BJ (cell line): ENCODE measurements around the gene CR1L. TPM values are rescaled to one million over a fixed set of nuclear protein-coding genes. Genes with fewer than 3 reads are reported as not detected.
"Not testable (repeated sequence)": the region's sequence is repeated elsewhere in the genome, so short reads cannot be mapped to it uniquely, and the experiment has no call there.

Source experiments
- CTCF ChIA-PET: fragments of 350-600 bp; formaldehyde crosslinking; extraction: SDS; loops from one replicate; lab custom pipeline; 2021; ENCODE audit warnings: antibody characterized with exemption, inconsistent platforms; lab: Yijun Ruan, JAX
- POLR2A ChIA-PET: fragments of 300-600 bp; sonication (Branson Sonifier 250); formaldehyde crosslinking; extraction: SDS; loops from one replicate; lab custom pipeline; 2021; ENCODE audit warnings: antibody characterized with exemption; lab: Charles Lee
- DNase-seq: peaks from one replicate; pipeline ENCODE4 v3.0.0-alpha.2; 2011; ENCODE audit warnings: low read depth
- H3K27me3 ChIP-seq: 2 replicates; pipeline ENCODE4 v1.6.0; 2011; ENCODE audit warnings: low read length; ENCODE audit not compliant: control insufficient read depth, insufficient read depth
- H3K36me3 ChIP-seq: 2 replicates; pipeline ENCODE4 v1.5.1; 2011; ENCODE audit warnings: low read length; ENCODE audit not compliant: control insufficient read depth, insufficient read depth
- H3K4me3 ChIP-seq: 2 replicates; pipeline ENCODE4 v1.5.1; 2011; ENCODE audit warnings: low read depth, mild to moderate bottlenecking, control low read depth, low read length
- CTCF ChIP-seq: IDR thresholded peaks from 2 replicates; pipeline ENCODE4 v1.5.1; 2011; ENCODE audit warnings: low read depth, mild to moderate bottlenecking, control low read depth, inconsistent platforms, low read length, moderate library complexity; ENCODE audit not compliant: insufficient read depth
- polyA plus RNA-seq: library from polyadenylated mRNA; depleted of rRNA; stranded (reverse); fragments of >200 nt; gene quantifications from 2 replicates; pipeline ENCODE4 v1.2.3, GENCODE V29; 2011

Gene CR1L
- polyA plus RNA-seq, 1 experiment = not detected

GRCh38 chr1:207628776-207629175 is 16.2 kb upstream of the CR1L start:
- POLR2A ChIA-PET = no interaction called here

GRCh38 chr1:207631137-207631536 is 13.8 kb upstream of the CR1L start:
- no peak overlapping the region for H3K4me3 ChIP-seq
- ChIA-PET POLR2A (no interaction called here), CTCF (interaction anchor here (2.7 kb wide), 1 partner anchor 11 kb away, joined by 14 read pairs; no protein-coding TSS in a partner anchor)
- H3K27me3 ChIP-seq = no peaks in the 10 kb centered on the region
- no peak for DNase-seq
- no peak for TF ChIP-seq CTCF
- H3K36me3 ChIP-seq = no peaks in the 10 kb centered on the region

More at GRCh38 chr1:207628776-207629175, 16.2 kb upstream of the CR1L start:
- no peaks in the 10 kb centered on the region for H3K36me3 ChIP-seq
- no peak overlapping the region for H3K4me3 ChIP-seq
- H3K27me3 ChIP-seq = no peaks in the 10 kb centered on the region
- CTCF ChIA-PET = interaction anchor here (2.2 kb wide), 1 partner anchor 8 kb away, joined by 9 read pairs; no protein-coding TSS in a partner anchor
- TF ChIP-seq CTCF = no peak
- DNase-seq = no peak

- H3K36me3 ChIP-seq = no peaks in the 10 kb centered on the region
- TF ChIP-seq CTCF = no peak
- H3K27me3 ChIP-seq = no peaks in the 10 kb centered on the region
- no peak overlapping the region for H3K4me3 ChIP-seq
- POLR2A ChIA-PET = no interaction called here
- CTCF ChIA-PET = interaction anchor here (2.7 kb wide), 1 partner anchor 13 kb away, joined by 14 read pairs; no protein-coding TSS in a partner anchor
- no peak for DNase-seq
Measured at GRCh38 chr1:207633226-207633625, 11.7 kb upstream of the CR1L start.

- H3K4me3 ChIP-seq, POLR2A ChIA-PET, H3K36me3 ChIP-seq, CTCF ChIA-PET, H3K27me3 ChIP-seq, DNase-seq: not testable (repeated sequence)
Measured at GRCh38 chr1:207633699-207634289, 11.1 kb upstream of the CR1L start.

GRCh38 chr1:207634293-207634692 is 10.6 kb upstream of the CR1L start:
- DNase-seq, CTCF ChIA-PET, H3K4me3 ChIP-seq, H3K36me3 ChIP-seq, H3K27me3 ChIP-seq, POLR2A ChIA-PET: not testable (repeated sequence)

GRCh38 chr1:207635569-207636186 is 9.3 kb upstream of the CR1L start:
- H3K27me3 ChIP-seq, H3K36me3 ChIP-seq, DNase-seq, POLR2A ChIA-PET, H3K4me3 ChIP-seq: not testable (repeated sequence)
- CTCF ChIA-PET = interaction anchor here (1.5 kb wide), 1 partner anchor 16 kb away, joined by 5 read pairs; no protein-coding TSS in a partner anchor

GRCh38 chr1:207638487-207639145 is 6.3 kb upstream of the CR1L start:
- H3K36me3 ChIP-seq, DNase-seq, POLR2A ChIA-PET, CTCF ChIA-PET, H3K27me3 ChIP-seq, H3K4me3 ChIP-seq: not testable (repeated sequence)

GRCh38 chr1:207639362-207639761 is 5.6 kb upstream of the CR1L start:
- H3K36me3 ChIP-seq, H3K4me3 ChIP-seq, H3K27me3 ChIP-seq, CTCF ChIA-PET, DNase-seq: not testable (repeated sequence)
- POLR2A ChIA-PET = interaction anchor here (0.6 kb wide), 1 partner anchor 11 kb away, joined by 4 read pairs; no protein-coding TSS in a partner anchor
